ENCODE measurements around the gene AGBL4. TPM values are rescaled to one million over a fixed set of nuclear protein-coding genes. Genes with fewer than 3 reads are reported as not detected.
A peak's percentile ranks its signal among the peaks of the same experiment; 100 is the strongest.

The AGBL4 gene
- total and polyA plus RNA-seq, 2 of the 13 experiments (the other 11 are each of a cell fraction or from before 2014, with no cell fraction given) = not detected

- Histone ChIP-seq H3K4me3 (replicated peaks in 1 of 3; ENCODE audit: insufficient read depth in 1 of 3, low read depth in 2 of 3, low read length in 3 of 3) (no peak overlapping the region), H3K9ac (ENCODE audit: insufficient read depth, low read depth, low read length) (no peak overlapping the region), H3K79me2 (ENCODE audit: insufficient read depth, low read length) (no peaks in the 10 kb centered on the region), H3K36me3 (replicated peaks in 1 of 2; ENCODE audit: control insufficient read depth in 1 of 2, insufficient read depth in 2 of 2, low read length in 2 of 2) (no peaks in the 10 kb centered on the region), H2AFZ (ENCODE audit: low read length) (no peak overlapping the region), H3K27ac (ENCODE audit: extremely low read length, insufficient read depth, low read length) (no peak overlapping the region), H3K4me2 (ENCODE audit: low read depth, low read length) (no peak overlapping the region), H3K9me3 (ENCODE audit: low read length) (peaks cover 98% of the 10 kb centered on the region), H3K27me3 (ENCODE audit: control insufficient read depth in 1 of 2, insufficient read depth in 2 of 2, low read length in 2 of 2) (no peaks in the 10 kb centered on the region), H4K20me1 (ENCODE audit: insufficient read depth, low read length) (no peaks in the 10 kb centered on the region), H3K4me1 (ENCODE audit: insufficient read depth, low read length) (no peaks in the 10 kb centered on the region)
- no TSS peak for BruUV-seq (replicated peaks)
- DNase-seq (ENCODE audit: low spot score) (no peak), ATAC-seq (no peak), FAIRE-seq (no peak)
- in situ Hi-C loops (cut with HindIII; ENCODE audit: extremely low pct_ligation_motif_present, low pct_unique_long_range_greater_than_20kb) = no loop called here
- WGBS (ENCODE audit: low lambda C conversion rate) = 20% methylated on average over 1 of the region's 2 CpGs
- no peak for TF ChIP-seq MAF1 (CRISPR knock-in tag; IDR thresholded peaks at IDR 0.05; ENCODE audit: borderline replicate concordance)
- ChIA-PET CTCF (ENCODE audit: low intra/inter-chr PET ratio, low total read pairs) (no interaction called here), POLR2A (no interaction called here)
- intact Hi-C loops (cut with micrococcal nuclease; ENCODE audit: unreplicated experiment) = no loop called here
These were observed 937.4 kb downstream of the AGBL4 start for GRCh38 chr1:49086327-49086726.

- BruUV-seq (replicated peaks) = no TSS peak
- FAIRE-seq (no peak), DNase-seq (ENCODE audit: low spot score) (no peak), ATAC-seq (no peak)
- H3K9me3 ChIP-seq (ENCODE audit: low read length) = peaks cover 95% of the 10 kb centered on the region
- in situ Hi-C loops (cut with HindIII; ENCODE audit: extremely low pct_ligation_motif_present, low pct_unique_long_range_greater_than_20kb) (no loop called here), intact Hi-C loops (cut with micrococcal nuclease; ENCODE audit: unreplicated experiment) (no loop called here)
- no peak overlapping the region for H3K9ac ChIP-seq (ENCODE audit: insufficient read depth, low read depth, low read length)
- ChIA-PET POLR2A (no interaction called here), CTCF (ENCODE audit: low intra/inter-chr PET ratio, low total read pairs) (no interaction called here)
- no peaks in the 10 kb centered on the region for H4K20me1 ChIP-seq (ENCODE audit: insufficient read depth, low read length)
- H3K4me3 ChIP-seq (replicated peaks in 1 of 3; ENCODE audit: insufficient read depth in 1 of 3, low read depth in 2 of 3, low read length in 3 of 3) = no peak overlapping the region
- no peaks in the 10 kb centered on the region for H3K27me3 ChIP-seq (ENCODE audit: control insufficient read depth in 1 of 2, insufficient read depth in 2 of 2, low read length in 2 of 2)
- no peaks in the 10 kb centered on the region for H3K4me1 ChIP-seq (ENCODE audit: insufficient read depth, low read length)
- TF ChIP-seq ZBTB46 (CRISPR knock-in tag; IDR thresholded peaks at IDR 0.05; ENCODE audit: borderline replicate concordance) = no peak
- TF ChIP-seq CREB1 (IDR thresholded peaks at IDR 0.05) = peak; percentile 82
- TF ChIP-seq CREB1 (CRISPR knock-in tag; IDR thresholded peaks at IDR 0.05) = no peak
- WGBS (ENCODE audit: low lambda C conversion rate) = 0% methylated on average over 3 of the region's 3 CpGs
- no peaks in the 10 kb centered on the region for H3K36me3 ChIP-seq (replicated peaks in 1 of 2; ENCODE audit: control insufficient read depth in 1 of 2, insufficient read depth in 2 of 2, low read length in 2 of 2)
- no peak overlapping the region for H2AFZ ChIP-seq (ENCODE audit: low read length)
- H3K79me2 ChIP-seq (ENCODE audit: insufficient read depth, low read length) = no peaks in the 10 kb centered on the region
- no peak overlapping the region for H3K4me2 ChIP-seq (ENCODE audit: low read depth, low read length)
- no peak overlapping the region for H3K27ac ChIP-seq (ENCODE audit: extremely low read length, insufficient read depth, low read length)
These were observed 938.7 kb downstream of the AGBL4 start for GRCh38 chr1:49085079-49085478.
